ENCODE results near the gene MAP3K5.

MAP3K5 gene

DNA sequence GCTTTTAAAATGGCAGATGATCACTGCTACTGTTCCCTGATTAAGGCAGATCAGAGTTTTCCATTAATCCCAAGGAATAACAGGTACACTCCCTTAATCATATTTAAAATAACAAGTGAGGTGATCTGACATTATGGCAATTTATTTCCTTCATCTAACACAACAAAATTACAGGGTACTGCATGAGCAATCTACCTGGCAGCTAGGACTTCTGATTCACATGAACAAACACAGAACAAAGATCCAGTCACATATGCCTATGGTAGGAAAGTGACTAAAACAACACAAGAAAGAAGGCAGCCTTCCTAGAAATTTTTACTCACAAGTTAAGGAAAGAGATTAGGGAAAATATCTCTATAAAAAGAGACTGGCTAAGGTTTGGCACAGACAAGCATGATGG lies 275.3 kb downstream of the MAP3K5 start:
- no peak for DNase-seq (ENCODE audit: low spot score)

DNA sequence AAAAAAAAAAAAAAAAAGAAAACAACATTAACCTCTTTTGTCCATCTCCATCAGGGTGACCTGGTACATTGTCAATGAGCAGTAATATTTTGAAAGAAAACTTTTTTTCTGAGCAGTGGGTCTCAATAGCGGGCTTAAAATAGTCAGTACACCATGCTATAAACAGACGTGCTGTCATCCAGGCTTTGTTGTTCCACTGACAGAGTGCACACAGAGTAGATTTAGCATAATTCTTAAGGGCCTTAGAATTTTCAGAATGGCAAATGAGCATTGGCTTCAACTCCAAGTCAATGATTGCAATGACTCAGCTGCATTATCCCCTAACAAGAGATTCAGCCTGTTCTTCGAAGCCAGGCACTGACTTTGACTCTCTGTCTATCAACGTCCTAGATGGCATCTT lies 277.7 kb downstream of the MAP3K5 start:
- no peak for DNase-seq (ENCODE audit: low spot score)

DNA sequence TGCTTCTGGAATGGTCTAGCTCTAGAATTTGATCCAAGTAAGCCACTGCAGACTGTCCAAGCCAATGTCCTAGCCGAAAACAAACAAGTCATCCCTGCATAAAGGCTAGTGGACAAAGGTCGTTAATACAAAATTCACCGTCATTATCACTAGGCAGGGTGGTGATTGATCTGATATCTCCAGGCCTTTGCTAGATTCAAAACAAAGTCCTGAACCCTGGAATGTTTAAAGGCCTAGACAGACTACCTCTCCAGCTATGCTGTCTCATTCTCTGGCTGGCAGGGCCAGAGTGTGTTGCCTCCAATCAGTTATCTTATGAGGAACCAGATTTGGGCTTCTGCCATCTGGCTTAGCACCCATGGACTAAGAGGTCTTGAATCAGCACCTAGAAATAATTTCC lies 280.4 kb downstream of the MAP3K5 start:
- peak; percentile 48 for DNase-seq (ENCODE audit: low spot score)

DNA sequence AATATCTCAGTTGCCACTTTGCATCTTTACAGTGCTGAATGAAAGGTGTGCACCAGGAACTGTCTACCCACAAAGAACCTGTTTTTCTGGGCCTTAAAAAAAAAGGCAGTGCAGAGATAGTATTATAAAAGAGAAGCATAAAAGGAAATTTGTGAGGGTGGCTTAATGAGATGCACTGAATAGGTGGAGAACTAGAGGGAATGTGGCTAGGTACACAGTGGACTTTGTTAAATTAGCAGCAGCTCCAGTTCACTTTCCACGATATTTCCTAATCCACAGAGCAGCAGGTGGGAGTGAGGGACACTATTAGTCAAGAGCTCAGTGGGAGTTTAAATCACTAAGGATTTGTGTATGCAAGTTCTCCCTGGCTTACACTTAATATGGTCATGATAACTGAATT lies 280.9 kb downstream of the MAP3K5 start:
- DNase-seq (ENCODE audit: low spot score) = no peak

DNA sequence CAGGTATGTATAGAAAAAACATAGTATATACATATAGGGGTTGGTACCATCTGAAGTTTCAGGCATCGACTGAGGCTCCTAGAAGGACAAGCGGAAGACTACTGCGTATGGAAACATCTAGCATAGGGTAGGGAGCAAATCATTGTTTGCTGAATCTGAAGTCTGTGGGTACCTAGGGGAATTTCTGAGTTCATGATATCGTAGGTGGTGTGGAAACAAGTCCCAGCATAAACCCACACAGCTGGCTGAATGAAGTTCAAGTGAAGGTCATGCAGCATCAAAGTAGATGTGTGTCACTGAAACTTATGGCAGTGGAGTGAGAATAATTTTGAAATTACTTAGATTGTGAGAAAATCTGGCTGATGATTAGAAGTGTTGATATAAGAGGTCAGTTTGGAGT lies 281.5 kb downstream of the MAP3K5 start:
- no peak for DNase-seq (ENCODE audit: low spot score)

DNA sequence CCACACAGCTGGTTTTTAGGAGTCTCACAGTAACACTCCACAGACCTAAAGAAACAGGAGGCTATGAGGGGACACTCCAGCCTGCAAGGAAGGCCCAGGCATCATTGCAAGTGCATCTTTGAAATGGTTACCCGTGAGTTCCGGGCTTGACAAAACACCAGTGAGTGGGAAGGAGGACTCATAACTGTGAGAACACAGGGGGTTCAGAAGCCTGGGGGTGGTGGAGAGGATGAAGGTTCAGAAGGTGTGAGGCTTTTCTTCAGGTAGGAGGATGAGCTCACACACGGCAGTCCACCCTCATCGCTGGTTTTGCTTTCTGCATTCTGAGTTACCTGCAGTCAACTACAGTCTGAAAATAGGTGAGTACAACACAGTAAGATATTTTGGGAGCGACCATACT lies 282.0 kb downstream of the MAP3K5 start:
- no peak for DNase-seq (ENCODE audit: low spot score)

DNA sequence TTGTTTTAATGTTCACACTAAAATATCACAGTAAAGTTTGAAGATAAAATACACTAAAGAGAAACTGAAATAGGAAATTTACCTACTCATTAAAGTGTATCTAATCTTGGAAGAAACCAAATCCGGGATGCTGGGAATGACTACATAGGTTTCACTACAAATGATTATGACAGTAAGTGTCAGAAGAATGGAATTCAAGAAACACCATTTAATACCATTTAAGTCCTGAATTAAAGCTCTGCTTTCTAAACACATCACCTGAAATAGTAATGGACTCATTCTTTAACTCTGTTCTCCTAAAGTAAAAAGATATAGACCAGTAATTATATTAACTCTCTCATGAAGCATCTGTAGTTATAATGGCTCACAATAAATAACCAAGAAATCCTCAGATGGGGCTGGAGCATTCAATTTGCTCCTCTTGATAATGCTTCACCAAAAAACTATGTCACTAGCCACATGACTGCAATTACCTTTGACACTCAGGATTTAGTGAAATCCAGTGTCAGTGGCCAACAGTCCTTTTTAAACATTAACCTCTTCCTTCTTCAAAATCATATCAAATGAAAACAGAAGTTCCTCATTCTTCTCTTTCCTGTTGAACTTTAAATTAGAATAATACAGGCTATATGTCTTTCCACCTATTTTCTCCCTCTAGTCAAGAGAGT lies 283.4 kb downstream of the MAP3K5 start:
- DNase-seq (ENCODE audit: low spot score) = no peak
